Type B pancreatic cell (in vitro differentiated cells): Measurements from ENCODE around the gene DSCAML1. TPM values are rescaled to one million over a fixed set of nuclear protein-coding genes. Genes with fewer than 3 reads are reported as not detected.

Experiments used
- DNase-seq: peaks from one replicate; pipeline ENCODE4 v3.0.0; 2021; ENCODE audit warnings: mixed read lengths; ENCODE audit not compliant: unreplicated experiment; ENCODE audit errors: extremely low spot score
- H3K27ac Mint-ChIP-seq: 2 replicates; pipeline ENCODE4 v1.8.0; 2021; ENCODE audit warnings: mild to moderate bottlenecking, mixed read lengths
- H3K27me3 Mint-ChIP-seq: 2 replicates; pipeline ENCODE4 v1.8.0; 2021; ENCODE audit warnings: mixed read lengths
- H3K36me3 Mint-ChIP-seq: 2 replicates; pipeline ENCODE4 v1.8.0; 2021; ENCODE audit warnings: mixed read lengths
- H3K4me1 Mint-ChIP-seq: one replicate; pipeline ENCODE4 v1.8.0; 2021; ENCODE audit warnings: mixed read lengths; ENCODE audit not compliant: unreplicated experiment
- H3K4me3 Mint-ChIP-seq: 2 replicates; pipeline ENCODE4 v1.8.0; 2021; ENCODE audit warnings: mild to moderate bottlenecking, mixed read lengths
- H3K9me3 Mint-ChIP-seq: 2 replicates; pipeline ENCODE4 v1.8.0; 2021; ENCODE audit warnings: mixed read lengths
- total RNA-seq: library from RNA; stranded (reverse); gene quantifications from 2 replicates; pipeline ENCODE4 v1.2.1, GENCODE V29; 2021; ENCODE audit warnings: low replicate concordance
- TF ChIP-seq, protein P1 (sequence below): fragments of 200-600 bp; sonication (generic); conservative IDR thresholded peaks from 2 replicates; pipeline ENCODE4 v1.5.0; 2021; ENCODE audit warnings: antibody characterized with exemption, mild to moderate bottlenecking

Gene DSCAML1
- total RNA-seq, 1 donor from 2014 or later: 5.8 TPM

DNA sequence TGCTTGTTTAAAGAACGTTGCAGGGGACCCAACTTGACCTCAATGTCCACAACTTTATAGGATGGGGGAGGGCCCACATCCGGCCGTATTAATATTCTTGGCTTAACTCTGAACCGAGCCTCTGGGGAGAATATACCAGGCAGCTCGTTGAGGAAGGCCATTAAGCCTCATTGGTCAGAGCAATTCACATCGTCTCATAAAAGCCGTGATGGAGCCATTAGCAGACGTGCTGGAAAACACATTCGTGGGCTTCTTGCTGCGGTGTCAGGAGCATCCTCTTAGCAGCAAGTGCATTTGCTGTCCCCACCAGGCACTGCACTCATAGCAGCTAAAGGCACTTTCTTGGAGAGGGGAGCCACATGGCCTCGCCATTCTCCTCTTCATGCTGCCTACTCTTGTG, 14.9 kb downstream of the DSCAML1 start:
- H3K4me3 Mint-ChIP-seq: no peak overlapping the region
- H3K27me3 Mint-ChIP-seq: peaks cover 67% of the 10 kb centered on the region
- no peak overlapping the region for H3K27ac Mint-ChIP-seq
- DNase-seq: no peak
- H3K9me3 Mint-ChIP-seq: no peaks in the 10 kb centered on the region
- H3K36me3 Mint-ChIP-seq: no peaks in the 10 kb centered on the region
- TF ChIP-seq, protein P1, sequence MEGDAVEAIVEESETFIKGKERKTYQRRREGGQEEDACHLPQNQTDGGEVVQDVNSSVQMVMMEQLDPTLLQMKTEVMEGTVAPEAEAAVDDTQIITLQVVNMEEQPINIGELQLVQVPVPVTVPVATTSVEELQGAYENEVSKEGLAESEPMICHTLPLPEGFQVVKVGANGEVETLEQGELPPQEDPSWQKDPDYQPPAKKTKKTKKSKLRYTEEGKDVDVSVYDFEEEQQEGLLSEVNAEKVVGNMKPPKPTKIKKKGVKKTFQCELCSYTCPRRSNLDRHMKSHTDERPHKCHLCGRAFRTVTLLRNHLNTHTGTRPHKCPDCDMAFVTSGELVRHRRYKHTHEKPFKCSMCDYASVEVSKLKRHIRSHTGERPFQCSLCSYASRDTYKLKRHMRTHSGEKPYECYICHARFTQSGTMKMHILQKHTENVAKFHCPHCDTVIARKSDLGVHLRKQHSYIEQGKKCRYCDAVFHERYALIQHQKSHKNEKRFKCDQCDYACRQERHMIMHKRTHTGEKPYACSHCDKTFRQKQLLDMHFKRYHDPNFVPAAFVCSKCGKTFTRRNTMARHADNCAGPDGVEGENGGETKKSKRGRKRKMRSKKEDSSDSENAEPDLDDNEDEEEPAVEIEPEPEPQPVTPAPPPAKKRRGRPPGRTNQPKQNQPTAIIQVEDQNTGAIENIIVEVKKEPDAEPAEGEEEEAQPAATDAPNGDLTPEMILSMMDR: no peak
- peaks cover 19% of the 10 kb centered on the region for H3K4me1 Mint-ChIP-seq

GRCh38 chr11:117781627-117782026, 15.4 kb downstream of the DSCAML1 start:
- no peak overlapping the region for H3K4me3 Mint-ChIP-seq
- no peaks in the 10 kb centered on the region for H3K9me3 Mint-ChIP-seq
- TF ChIP-seq, protein P1: no peak
- H3K27me3 Mint-ChIP-seq: peaks cover 71% of the 10 kb centered on the region
- H3K27ac Mint-ChIP-seq: no peak overlapping the region
- H3K36me3 Mint-ChIP-seq: no peaks in the 10 kb centered on the region
- DNase-seq: no peak
- H3K4me1 Mint-ChIP-seq: peaks cover 17% of the 10 kb centered on the region

DNA sequence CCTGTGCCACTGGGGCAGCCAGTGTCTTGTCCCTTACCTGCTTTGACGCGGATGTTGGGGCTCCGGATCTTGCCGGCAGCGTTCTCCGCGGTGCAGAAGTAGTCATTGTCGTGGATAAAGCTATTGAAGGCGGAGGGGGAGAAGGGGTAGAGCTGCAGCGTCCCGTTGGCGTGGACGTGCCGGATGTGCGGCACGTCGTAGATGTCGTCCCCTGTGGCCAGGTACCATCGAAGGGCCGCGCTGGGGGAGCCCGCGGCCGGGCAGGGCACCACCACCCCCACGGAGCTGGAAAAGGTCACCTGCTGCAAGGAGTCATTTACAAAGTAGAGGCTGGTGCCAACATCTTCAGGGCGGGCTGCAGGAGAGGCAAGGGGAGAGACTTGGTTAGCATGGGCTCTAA, 16.6 kb downstream of the DSCAML1 start:
- H3K27ac Mint-ChIP-seq: no peak overlapping the region
- peaks cover 7% of the 10 kb centered on the region for H3K4me1 Mint-ChIP-seq
- H3K4me3 Mint-ChIP-seq: no peak overlapping the region
- no peaks in the 10 kb centered on the region for H3K36me3 Mint-ChIP-seq
- no peaks in the 10 kb centered on the region for H3K9me3 Mint-ChIP-seq
- DNase-seq: no peak
- H3K27me3 Mint-ChIP-seq: peaks cover 70% of the 10 kb centered on the region
- TF ChIP-seq, protein P1: no peak

DNA sequence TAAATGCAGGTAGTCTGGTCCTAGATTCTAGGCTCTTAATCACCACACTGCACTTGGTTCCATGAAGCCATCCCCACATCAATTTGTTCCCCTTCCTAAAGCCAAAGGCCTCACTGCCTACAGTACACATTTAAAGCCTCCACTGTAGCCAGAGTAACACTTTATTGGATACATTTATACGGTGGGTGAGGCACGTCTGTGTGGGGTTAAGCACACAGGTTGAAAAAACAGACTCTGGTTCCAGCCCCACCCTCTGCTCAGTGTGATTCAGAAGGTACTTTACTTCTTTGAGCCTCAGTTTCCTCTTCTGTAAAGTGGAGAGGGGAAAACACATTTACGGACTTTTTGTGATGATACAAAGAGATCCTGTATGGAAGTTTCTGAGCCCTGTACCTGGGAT, 22.5 kb downstream of the DSCAML1 start:
- H3K27me3 Mint-ChIP-seq: peaks cover 57% of the 10 kb centered on the region
- TF ChIP-seq, protein P1: no peak
- H3K9me3 Mint-ChIP-seq: no peaks in the 10 kb centered on the region
- peaks cover 5% of the 10 kb centered on the region for H3K4me1 Mint-ChIP-seq
- no peak for DNase-seq
- H3K4me3 Mint-ChIP-seq: no peak overlapping the region
- no peak overlapping the region for H3K27ac Mint-ChIP-seq
- no peaks in the 10 kb centered on the region for H3K36me3 Mint-ChIP-seq

DNA sequence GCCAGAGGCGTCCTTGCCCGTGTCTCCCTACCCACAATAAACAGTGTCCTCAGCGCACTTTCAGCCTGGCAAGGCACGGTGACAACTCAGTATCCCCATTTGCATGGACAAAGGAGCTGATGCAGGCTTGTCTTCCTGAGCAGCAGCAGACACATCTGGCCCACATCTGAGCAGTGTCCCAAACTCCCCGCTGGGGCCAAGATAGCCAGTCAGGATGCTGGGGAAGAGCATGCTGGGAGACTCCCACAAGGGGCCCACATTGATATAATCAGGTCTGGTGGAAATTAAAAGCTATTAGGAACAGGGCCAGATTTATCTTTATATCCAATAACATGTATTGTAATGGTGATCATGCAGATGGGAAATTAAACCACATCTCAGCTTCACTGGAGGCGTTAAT, 24.7 kb downstream of the DSCAML1 start:
- Mint-ChIP-seq H3K9me3 (no peaks in the 10 kb centered on the region), H3K27me3 (peaks cover 57% of the 10 kb centered on the region), H3K4me1 (peaks cover 5% of the 10 kb centered on the region), H3K4me3 (no peak overlapping the region), H3K27ac (no peak overlapping the region), H3K36me3 (no peaks in the 10 kb centered on the region)
- no peak for DNase-seq
- TF ChIP-seq, protein P1: no peak

DNA sequence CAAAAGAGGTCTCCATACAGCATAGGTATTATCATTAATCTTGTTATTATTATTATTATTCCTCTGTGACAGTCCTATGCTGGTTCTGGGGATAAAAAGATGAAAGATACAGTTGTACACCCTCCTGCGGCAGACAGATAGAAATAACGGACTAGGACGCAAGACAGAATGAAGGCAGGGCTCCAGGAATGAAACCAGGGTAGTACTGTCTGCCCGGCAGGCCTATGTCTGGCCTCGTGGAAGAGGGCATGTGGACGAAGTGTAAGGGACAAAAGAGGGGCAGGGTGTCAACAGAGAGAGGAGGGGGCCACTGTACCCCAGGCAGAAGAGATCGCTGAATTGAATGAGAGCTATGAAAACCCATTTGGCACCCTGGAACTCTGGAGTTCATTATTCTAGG, 25.2 kb downstream of the DSCAML1 start:
- DNase-seq: no peak
- Mint-ChIP-seq H3K9me3 (no peaks in the 10 kb centered on the region), H3K4me1 (peaks cover 5% of the 10 kb centered on the region), H3K4me3 (no peak overlapping the region), H3K27ac (no peak overlapping the region), H3K27me3 (peaks cover 57% of the 10 kb centered on the region), H3K36me3 (no peaks in the 10 kb centered on the region)
- TF ChIP-seq, protein P1: no peak
